Spleen (tissue), 7 donors: ENCODE data around the gene SH2D7.

Experiments used
- POLR2A ChIP-seq, 3 donors: fragments of 450-650 bp; IDR thresholded peaks; one replicate each; pipeline ENCODE4 v1.5.1; 2017; ENCODE audit warnings: antibody characterized with exemption in 3 of 3, mild to moderate bottlenecking in 1 of 3
- POLR2AphosphoS5 ChIP-seq, 3 donors: sonication (generic); formaldehyde crosslinking; IDR thresholded peaks; one replicate each; pipeline ENCODE4 v1.5.1; 2017; ENCODE audit warnings: antibody characterized with exemption in 3 of 3
- TF ChIP-seq, protein P1 (sequence below), 11 experiments: fragments of 200-600 bp in 7 of 11; fragments of 450-650 bp in 4 of 11; sonication (generic) in 4 of 11; IDR thresholded peaks in 8 of 11; conservative IDR thresholded peaks in 3 of 11; 1 replicate in 7 of 11; 2 replicates in 4 of 11; pipeline versions ENCODE4 v1.4.0 to v1.8.0; 2016 to 2021; ENCODE audit warnings: antibody characterized with exemption in 11 of 11, inconsistent platforms in 4 of 11, mild to moderate bottlenecking in 1 of 11
- donor health status: DM: no; HTN: no; CAD: no; lungs with moderate emphysema.
- donor health status: DM: no; HTN: no; CAD: no.
- donor health status: DM: no; HTN: no; CAD: no.

GRCh38 chr15:78111788-78112187 is 19.4 kb downstream of the SH2D7 start:
- TF ChIP-seq, protein P1, sequence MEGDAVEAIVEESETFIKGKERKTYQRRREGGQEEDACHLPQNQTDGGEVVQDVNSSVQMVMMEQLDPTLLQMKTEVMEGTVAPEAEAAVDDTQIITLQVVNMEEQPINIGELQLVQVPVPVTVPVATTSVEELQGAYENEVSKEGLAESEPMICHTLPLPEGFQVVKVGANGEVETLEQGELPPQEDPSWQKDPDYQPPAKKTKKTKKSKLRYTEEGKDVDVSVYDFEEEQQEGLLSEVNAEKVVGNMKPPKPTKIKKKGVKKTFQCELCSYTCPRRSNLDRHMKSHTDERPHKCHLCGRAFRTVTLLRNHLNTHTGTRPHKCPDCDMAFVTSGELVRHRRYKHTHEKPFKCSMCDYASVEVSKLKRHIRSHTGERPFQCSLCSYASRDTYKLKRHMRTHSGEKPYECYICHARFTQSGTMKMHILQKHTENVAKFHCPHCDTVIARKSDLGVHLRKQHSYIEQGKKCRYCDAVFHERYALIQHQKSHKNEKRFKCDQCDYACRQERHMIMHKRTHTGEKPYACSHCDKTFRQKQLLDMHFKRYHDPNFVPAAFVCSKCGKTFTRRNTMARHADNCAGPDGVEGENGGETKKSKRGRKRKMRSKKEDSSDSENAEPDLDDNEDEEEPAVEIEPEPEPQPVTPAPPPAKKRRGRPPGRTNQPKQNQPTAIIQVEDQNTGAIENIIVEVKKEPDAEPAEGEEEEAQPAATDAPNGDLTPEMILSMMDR (IDR thresholded peaks at IDR 0.05 in 8 of 11, conservative IDR thresholded peaks at IDR 0.05 in 3 of 11): no peak
- TF ChIP-seq POLR2AphosphoS5 (IDR thresholded peaks at IDR 0.05) (no peak), POLR2A (IDR thresholded peaks at IDR 0.05) (no peak)
